K562 (cell line): ENCODE results near the gene TBC1D2. TPM values are rescaled to one million over a fixed set of nuclear protein-coding genes. Genes with fewer than 3 reads are reported as not detected.

Source experiments
- ATF4 ChIP-seq: fragments of 450-650 bp; formaldehyde crosslinking; IDR thresholded peaks from 2 replicates; pipeline ENCODE4 v1.4.0; 2022; ENCODE audit warnings: mild to moderate bottlenecking, moderate library complexity
- CEBPZ ChIP-seq: fragments of 150-350 bp; IDR thresholded peaks from 2 replicates; pipeline ENCODE4 v1.6.1; 2014; ENCODE audit warnings: low read depth, mild to moderate bottlenecking, low read length, borderline replicate concordance
- CHD4 ChIP-seq: fragments of 200-600 bp; sonication (generic); IDR thresholded peaks from 3 replicates; pipeline ENCODE4 v1.6.1; 2012; ENCODE audit warnings: low read depth, mild to moderate bottlenecking, mixed read lengths, low read length, inconsistent platforms; ENCODE audit not compliant: insufficient read depth, insufficient replicate concordance, poor library complexity, severe bottlenecking
- HDAC2 ChIP-seq: fragments of 450-650 bp; IDR thresholded peaks from 2 replicates; pipeline ENCODE4 v1.6.1; 2016; ENCODE audit warnings: mild to moderate bottlenecking
- HDAC8 ChIP-seq: fragments of 450-650 bp; IDR thresholded peaks from 2 replicates; pipeline ENCODE4 v1.6.1; 2016; ENCODE audit warnings: mild to moderate bottlenecking, missing genetic modification characterization, moderate library complexity, missing compliant biosample characterization
- HMBOX1 ChIP-seq: sonication (generic); IDR thresholded peaks from 2 replicates; pipeline ENCODE4 v1.6.1; 2016
- JUN ChIP-seq, 2 experiments: sonication (generic) in 1 of 2; formaldehyde crosslinking in 1 of 2; IDR thresholded peaks; 2 replicates each; pipeline versions ENCODE4 v1.6.1 to v1.8.0; 2012 to 2022; ENCODE audit warnings: borderline replicate concordance in 2 of 2, mild to moderate bottlenecking in 2 of 2, improper control_type of control experiment in 1 of 2, low read depth in 1 of 2, low read length in 1 of 2, missing genetic modification reagents in 1 of 2
- MTA3 ChIP-seq: fragments of 450-650 bp; formaldehyde crosslinking; IDR thresholded peaks from 2 replicates; pipeline ENCODE4 v1.6.1; 2017; ENCODE audit warnings: mild to moderate bottlenecking, borderline replicate concordance
- NR0B1 ChIP-seq: fragments of 450-650 bp; IDR thresholded peaks from one replicate; pipeline ENCODE4 v1.6.1; 2018; ENCODE audit warnings: mild to moderate bottlenecking, moderate library complexity; ENCODE audit not compliant: partially characterized antibody
- RB1 ChIP-seq: fragments of 450-650 bp; IDR thresholded peaks from 2 replicates; pipeline ENCODE4 v1.6.1; 2017; ENCODE audit warnings: low read depth, mild to moderate bottlenecking
- SETDB1 ChIP-seq: IDR thresholded peaks from one replicate; pipeline ENCODE4 v1.6.1; 2012; ENCODE audit warnings: low read length, control low read depth, inconsistent platforms
- SMARCA4 ChIP-seq: fragments of 450-650 bp; IDR thresholded peaks from 2 replicates; pipeline ENCODE4 v1.6.1; 2016
- ZBTB9 ChIP-seq: fragments of 450-650 bp; formaldehyde crosslinking; IDR thresholded peaks from 2 replicates; pipeline ENCODE4 v1.4.0; 2020; ENCODE audit warnings: mild to moderate bottlenecking, moderate library complexity
- ZNF277 ChIP-seq: fragments of 250-450 bp; sonication (Bioruptor Pico); IDR thresholded peaks from 2 replicates; pipeline ENCODE4 v1.8.0; 2022; ENCODE audit warnings: inconsistent platforms, mild to moderate bottlenecking, moderate library complexity, borderline replicate concordance
- ZNF76 ChIP-seq: fragments of 250-450 bp; sonication (Bioruptor Pico); IDR thresholded peaks from 2 replicates; pipeline ENCODE4 v1.4.0; 2020; ENCODE audit warnings: mild to moderate bottlenecking, moderate library complexity, borderline replicate concordance
- ZNF766 ChIP-seq: fragments of 200-800 bp; sonication (Bioruptor generic); conservative IDR thresholded peaks from 2 replicates; pipeline ENCODE4 v1.6.1; 2016; ENCODE audit warnings: missing genetic modification characterization, missing compliant biosample characterization
- ZNF79 ChIP-seq: fragments of 250-450 bp; sonication (Bioruptor Pico); IDR thresholded peaks from 2 replicates; pipeline ENCODE4 v1.4.0; 2020; ENCODE audit warnings: low read depth, mild to moderate bottlenecking, moderate library complexity
- polyA plus RNA-seq, 8 experiments: library from polyadenylated mRNA; depleted of rRNA in 4 of 8; stranded (reverse) in 5 of 8; unstranded in 3 of 8; fragments of >200 nt; fragmentation: Nextera tagmentation in 2 of 8; fragmentation: Illumina TruSeq in 1 of 8; extraction: Ambion mirVana in 2 of 8; extraction: Trizol in 1 of 8; gene quantifications; 2 replicates each; pipeline versions ENCODE4 v1.2.1 to v1.2.3, GENCODE V29; 2011 to 2014; ENCODE audit warnings: inconsistent platforms in 1 of 8, missing spikeins in 1 of 8
- total RNA-seq, 7 experiments: library from RNA; depleted of rRNA in 6 of 7; stranded (reverse); fragments of >200 nt in 6 of 7; fragmentation: Illumina TruSeq in 2 of 7; extraction: Trizol in 2 of 7; gene quantifications; 2 replicates each; pipeline versions ENCODE4 v1.2.1 to v1.2.3, GENCODE V29; 2011 to 2021; ENCODE audit warnings: low replicate concordance in 1 of 7

Gene TBC1D2
- total and polyA plus RNA-seq, 9 of the 15 experiments (the other 6 are each of a cell fraction or from before 2014, with no cell fraction given) = 0.10 to 7.0 (median 2.5) TPM

GRCh38 chr9:98248737-98249474 is 6.5 kb downstream of the TBC1D2 start (continued):
- TF ChIP-seq CEBPZ (no peak), HDAC2 (no peak), MTA3 (no peak), JUN (IDR thresholded peaks at IDR 0.05; ENCODE audit: borderline replicate concordance, low read depth, low read length) (peak; percentile 42; the same call in 1 of the 2 replicates), JUN (CRISPR knock-in tag; IDR thresholded peaks at IDR 0.05; ENCODE audit: borderline replicate concordance) (no peak), ZBTB9 (CRISPR knock-in tag) (no peak), RB1 (no peak), CHD4 (no peak), HDAC8 (tag) (no peak), SMARCA4 (peak; percentile 77), SETDB1 (no peak), ZNF79 (CRISPR knock-in tag) (0 out of 2 replicates have a peak, but pooled peaks have one; percentile 39), ZNF76 (CRISPR knock-in tag) (no peak), ATF4 (CRISPR knock-in tag) (no peak), ZNF277 (CRISPR knock-in tag) (no peak), NR0B1 (no peak), ZNF766 (CRISPR knock-in tag) (peak; percentile 61; the same call in 1 of the 2 replicates), HMBOX1 (no peak)
